Progenitor cell of endocrine pancreas (in vitro differentiated cells): ENCODE measurements around the gene CNTNAP2. TPM values are rescaled to one million over a fixed set of nuclear protein-coding genes. Genes with fewer than 3 reads are reported as not detected.

Source experiments
- DNase-seq: peaks from one replicate; pipeline ENCODE4 v3.0.0; 2021; ENCODE audit warnings: low spot score; ENCODE audit not compliant: unreplicated experiment
- H3K27ac Mint-ChIP-seq: 2 replicates; pipeline ENCODE4 v1.8.0; 2021; ENCODE audit warnings: mild to moderate bottlenecking, moderate library complexity, mixed read lengths
- H3K27me3 Mint-ChIP-seq: 2 replicates; pipeline ENCODE4 v1.8.0; 2021; ENCODE audit warnings: mixed read lengths
- H3K36me3 Mint-ChIP-seq: 2 replicates; pipeline ENCODE4 v1.8.0; 2022; ENCODE audit warnings: mixed read lengths; ENCODE audit not compliant: insufficient read depth
- H3K4me1 Mint-ChIP-seq: 2 replicates; pipeline ENCODE4 v1.8.0; 2021; ENCODE audit warnings: low read depth, mixed read lengths
- H3K4me3 Mint-ChIP-seq: 2 replicates; pipeline ENCODE4 v1.8.0; 2021; ENCODE audit warnings: low read depth, mild to moderate bottlenecking, moderate library complexity, mixed read lengths
- H3K9me3 Mint-ChIP-seq: 2 replicates; pipeline ENCODE4 v1.8.0; 2021; ENCODE audit warnings: low read depth, mixed read lengths
- CTCF ChIP-seq: fragments of 200-600 bp; sonication (generic); IDR thresholded peaks from one replicate; pipeline ENCODE4 v1.5.0; 2021; ENCODE audit warnings: antibody characterized with exemption, mild to moderate bottlenecking; ENCODE audit not compliant: unreplicated experiment
- total RNA-seq: library from RNA; stranded (reverse); gene quantifications from 2 replicates; pipeline ENCODE4 v1.2.1, GENCODE V29; 2021

CNTNAP2 gene
- total RNA-seq, 1 donor from 2014 or later, result 6.5 TPM

- Mint-ChIP-seq H3K27me3 (peaks cover 33% of the 10 kb centered on the region), H3K4me1 (peaks cover 2% of the 10 kb centered on the region), H3K4me3 (no peak overlapping the region), H3K9me3 (peaks cover 15% of the 10 kb centered on the region), H3K27ac (no peak overlapping the region), H3K36me3 (no peaks in the 10 kb centered on the region)
- TF ChIP-seq CTCF, result no peak
- no peak for DNase-seq
These were observed 2215.9 kb downstream of the CNTNAP2 start for GRCh38 chr7:148332191-148333186.

DNA sequence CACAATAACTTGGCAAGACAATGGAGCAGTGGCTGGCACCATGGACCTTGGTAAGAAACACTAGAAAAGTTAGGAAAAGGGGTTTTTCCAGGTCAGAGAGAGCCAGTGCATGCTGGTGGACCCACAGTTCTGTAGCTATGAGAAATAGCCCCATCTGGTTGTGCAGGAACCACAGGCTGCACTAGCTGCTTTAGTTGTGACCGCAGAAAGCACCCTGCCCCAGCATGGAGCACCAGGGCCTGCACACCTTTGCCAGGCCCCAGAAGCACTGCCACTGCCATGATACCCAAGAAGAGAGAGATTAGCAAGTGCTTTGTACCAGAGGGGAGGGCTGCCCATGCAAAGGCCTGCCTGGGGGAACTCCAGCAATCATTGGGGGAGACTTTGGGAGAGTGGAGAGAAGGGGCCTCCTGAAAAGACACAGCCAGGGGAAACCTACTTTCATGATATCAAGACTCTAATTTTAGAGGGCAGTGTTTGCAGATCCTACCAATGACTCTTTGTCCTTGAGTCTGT, 2217.9 kb downstream of the CNTNAP2 start:
- Mint-ChIP-seq H3K9me3 (peaks cover 15% of the 10 kb centered on the region), H3K27me3 (peaks cover 52% of the 10 kb centered on the region), H3K4me3 (no peak overlapping the region), H3K36me3 (no peaks in the 10 kb centered on the region), H3K27ac (no peak overlapping the region), H3K4me1 (peaks cover 8% of the 10 kb centered on the region)
- no peak for DNase-seq
- TF ChIP-seq CTCF, result no peak

DNA sequence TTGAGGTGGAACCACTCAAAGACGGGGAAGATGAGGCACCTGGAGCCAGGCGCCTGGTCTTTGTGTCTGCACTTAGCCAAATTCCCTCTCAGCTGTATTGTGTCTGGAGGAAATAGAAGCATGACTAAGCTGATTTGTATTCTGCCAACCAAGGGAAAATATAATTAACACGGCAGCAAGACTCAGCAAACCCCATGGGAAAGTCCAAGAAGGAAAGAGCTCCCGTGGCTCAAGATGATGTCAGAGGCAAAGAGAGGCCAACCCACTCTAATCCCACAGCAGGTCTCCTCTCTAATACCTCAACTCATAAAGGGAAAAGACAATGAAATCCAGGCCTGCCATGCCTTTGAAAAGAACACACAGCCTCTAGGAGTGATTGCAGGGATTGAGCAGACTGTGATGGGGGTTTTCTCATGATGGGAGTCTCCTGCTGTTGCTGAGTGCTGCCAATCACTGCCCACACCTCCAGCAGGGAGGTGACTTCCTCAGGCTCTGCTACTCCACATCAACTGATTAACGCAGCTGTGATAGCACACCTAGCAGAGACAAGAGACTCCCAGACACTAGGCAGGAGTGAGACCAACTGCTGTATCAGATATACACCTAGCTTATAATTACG, 2218.5 kb downstream of the CNTNAP2 start:
- H3K4me1 Mint-ChIP-seq, result peaks cover 10% of the 10 kb centered on the region
- no peak overlapping the region for H3K4me3 Mint-ChIP-seq
- H3K9me3 Mint-ChIP-seq, result peaks cover 14% of the 10 kb centered on the region
- TF ChIP-seq CTCF, result no peak
- DNase-seq, result no peak
- H3K27ac Mint-ChIP-seq, result no peak overlapping the region
- no peaks in the 10 kb centered on the region for H3K36me3 Mint-ChIP-seq
- H3K27me3 Mint-ChIP-seq, result peaks cover 58% of the 10 kb centered on the region

- Mint-ChIP-seq H3K4me3 (no peak overlapping the region), H3K4me1 (peaks cover 17% of the 10 kb centered on the region), H3K27me3 (peaks cover 65% of the 10 kb centered on the region), H3K27ac (no peak overlapping the region), H3K36me3 (no peaks in the 10 kb centered on the region), H3K9me3 (peaks cover 6% of the 10 kb centered on the region)
- no peak for DNase-seq
- no peak for TF ChIP-seq CTCF
These were observed 2219.2 kb downstream of the CNTNAP2 start for GRCh38 chr7:148335790-148336189.

GRCh38 chr7:148336411-148336810, 2219.8 kb downstream of the CNTNAP2 start:
- no peak overlapping the region for H3K27ac Mint-ChIP-seq
- peaks cover 17% of the 10 kb centered on the region for H3K4me1 Mint-ChIP-seq
- DNase-seq, result no peak
- H3K27me3 Mint-ChIP-seq, result peaks cover 69% of the 10 kb centered on the region
- no peak overlapping the region for H3K4me3 Mint-ChIP-seq
- peaks cover 2% of the 10 kb centered on the region for H3K9me3 Mint-ChIP-seq
- no peaks in the 10 kb centered on the region for H3K36me3 Mint-ChIP-seq
- TF ChIP-seq CTCF, result no peak
